HCT116 (cell line): ENCODE measurements around the gene GPR17. TPM values are rescaled to one million over a fixed set of nuclear protein-coding genes. Genes with fewer than 3 reads are reported as not detected.

Experiments used
- ATAC-seq: fragments of 200-7000 bp; cut with Tn5 transposase; 2 replicates; pipeline ENCODE4 v1.9.1; 2020; ENCODE audit warnings: mild to moderate bottlenecking, moderate library complexity
- BruUV-seq: library from RNA; stranded (reverse); fragments of 400-500 nt; replicated peaks from 2 replicates; lab custom pipeline; 2021; lab: Mats Ljungman, UMichigan
- CTCF ChIA-PET: fragments of 300-600 bp; sonication (Branson Sonifier 250); formaldehyde crosslinking; loops from one replicate; lab custom pipeline; 2021; ENCODE audit warnings: antibody characterized with exemption; lab: Charles Lee
- POLR2A ChIA-PET: fragments of 300-600, 350-600 bp; sonication (Branson Sonifier 250); formaldehyde crosslinking; loops from one replicate; lab custom pipeline; 2021; ENCODE audit warnings: antibody characterized with exemption; lab: Charles Lee
- RAD21 ChIA-PET, 2 experiments: fragments of 300-600 bp; sonication (Branson Sonifier 250); formaldehyde crosslinking; loops; one replicate each; lab custom pipeline; 2023; ENCODE audit warnings: low total read pairs in 2 of 2; ENCODE audit not compliant: uncharacterized antibody in 2 of 2, unreplicated experiment in 2 of 2, low non-redundant PET in 1 of 2; lab: Charles Lee
- DNase-seq: peaks from one replicate; pipeline ENCODE4 v3.0.0-alpha.2; 2010; ENCODE audit warnings: low read depth, low spot score
- H2AFZ ChIP-seq: fragments of 200-600 bp; shearing (Covaris generic), sonication (generic); 2 replicates; pipeline ENCODE4 v1.6.1; 2017; ENCODE audit warnings: low read depth, mixed run types, mixed read lengths, antibody characterized with exemption, low read length; ENCODE audit not compliant: poor library complexity, severe bottlenecking
- H3K27ac ChIP-seq: 2 replicates; pipeline ENCODE4 v1.5.1; 2012; ENCODE audit warnings: low read depth, low read length
- H3K27me3 ChIP-seq: fragments of 200-600 bp; sonication (generic); 2 replicates; pipeline ENCODE4 v1.6.1; 2016; ENCODE audit warnings: mixed run types, low read length, mixed read lengths; ENCODE audit not compliant: insufficient read depth
- H3K36me3 ChIP-seq, 2 experiments: fragments of 200-500 bp in 1 of 2; fragments of 200-600 bp in 1 of 2; sonication (Bioruptor generic) in 1 of 2; sonication (generic) in 1 of 2; 2 replicates each; pipeline versions ENCODE4 v1.5.1 to v1.6.1; 2014 to 2016; ENCODE audit warnings: low read length in 2 of 2, inconsistent platforms in 1 of 2, mixed read lengths in 1 of 2, mixed run types in 1 of 2; ENCODE audit not compliant: insufficient read depth in 2 of 2, control insufficient read depth in 1 of 2
- H3K4me1 ChIP-seq, 2 experiments: fragments of 200-600 bp in 1 of 2; sonication (generic) in 1 of 2; 2 replicates each; pipeline versions ENCODE4 v1.5.1 to v1.6.1; 2012 to 2017; ENCODE audit warnings: low read length in 2 of 2, inconsistent platforms in 1 of 2, mild to moderate bottlenecking in 1 of 2, mixed read lengths in 1 of 2, mixed run types in 1 of 2, moderate library complexity in 1 of 2; ENCODE audit not compliant: insufficient read depth in 2 of 2, control insufficient read depth in 1 of 2
- H3K4me2 ChIP-seq: fragments of 200-600 bp; sonication (generic); 2 replicates; pipeline ENCODE4 v1.6.1; 2017; ENCODE audit warnings: mixed run types, low read length, mixed read lengths
- H3K4me3 ChIP-seq, 2 experiments: fragments of 200-600 bp in 1 of 2; sonication (generic) in 1 of 2; replicated peaks in 1 of 2; 2 replicates each; pipeline ENCODE4 v1.5.1; 2011 to 2016; ENCODE audit warnings: low read length in 2 of 2, control low read depth in 1 of 2, low read depth in 1 of 2, mild to moderate bottlenecking in 1 of 2, mixed read lengths in 1 of 2, mixed run types in 1 of 2
- H3K79me2 ChIP-seq: fragments of 200-600 bp; sonication (generic); 2 replicates; pipeline ENCODE4 v1.6.1; 2017; ENCODE audit warnings: mild to moderate bottlenecking, mixed run types, low read length, moderate library complexity, mixed read lengths; ENCODE audit not compliant: insufficient read depth
- H3K9ac ChIP-seq: fragments of 200-600 bp; sonication (generic); 2 replicates; pipeline ENCODE4 v1.6.1; 2016; ENCODE audit warnings: low read length, mixed read lengths
- H3K9me2 ChIP-seq: fragments of 200-600 bp; sonication (generic), shearing (Covaris generic); 2 replicates; pipeline ENCODE4 v1.6.1; 2017; ENCODE audit warnings: mixed run types, mild to moderate bottlenecking, moderate library complexity; ENCODE audit not compliant: insufficient read depth
- H3K9me3 ChIP-seq, 2 experiments: fragments of 200-500 bp in 1 of 2; fragments of 200-600 bp in 1 of 2; sonication (Bioruptor generic) in 1 of 2; sonication (generic) in 1 of 2; 2 replicates each; pipeline ENCODE4 v1.6.1; 2014 to 2017; ENCODE audit warnings: low read length in 2 of 2, mixed read lengths in 2 of 2, inconsistent platforms in 1 of 2, low read depth in 1 of 2, mild to moderate bottlenecking in 1 of 2, mixed run types in 1 of 2, moderate library complexity in 1 of 2; ENCODE audit not compliant: control insufficient read depth in 1 of 2, insufficient read depth in 1 of 2
- H4K20me1 ChIP-seq: fragments of 200-600 bp; sonication (generic), shearing (Covaris generic); 2 replicates; pipeline ENCODE4 v1.6.1; 2017; ENCODE audit warnings: mixed run types, mild to moderate bottlenecking, moderate library complexity; ENCODE audit not compliant: insufficient read depth
- ELF1 ChIP-seq: IDR thresholded peaks from 2 replicates; pipeline ENCODE4 v1.6.1; 2012; ENCODE audit warnings: low read depth, borderline replicate concordance
- FOSL1 ChIP-seq: IDR thresholded peaks from 2 replicates; pipeline ENCODE4 v1.6.1; 2012; ENCODE audit warnings: low read depth
- JUND ChIP-seq: IDR thresholded peaks from 2 replicates; pipeline ENCODE4 v1.6.1; 2012
- POLR2A ChIP-seq: IDR thresholded peaks from 2 replicates; pipeline ENCODE4 v1.7.0; 2011; ENCODE audit warnings: borderline replicate concordance; ENCODE audit not compliant: insufficient read depth, insufficient read length; ENCODE audit errors: extremely low read depth
- POLR2AphosphoS5 ChIP-seq: IDR thresholded peaks from 2 replicates; pipeline ENCODE4 v1.6.1; 2011; ENCODE audit warnings: mild to moderate bottlenecking, low read depth, low read length, moderate library complexity
- RAD21 ChIP-seq: IDR thresholded peaks from 2 replicates; pipeline ENCODE4 v1.6.1; 2012; ENCODE audit warnings: low read depth, mild to moderate bottlenecking
- SRF ChIP-seq: IDR thresholded peaks from 2 replicates; pipeline ENCODE4 v1.6.1; 2012; ENCODE audit warnings: low read depth
- TCF7L2 ChIP-seq: IDR thresholded peaks from 2 replicates; pipeline ENCODE4 v1.7.0; 2011; ENCODE audit warnings: borderline replicate concordance, inconsistent platforms; ENCODE audit not compliant: insufficient read depth, insufficient read length; ENCODE audit errors: extremely low read depth
- ZFX ChIP-seq: fragments of 450-650 bp; IDR thresholded peaks from 2 replicates; pipeline ENCODE4 v1.6.1; 2017
- intact Hi-C: fragments of 100-400 bp; cut with micrococcal nuclease; formaldehyde crosslinking; loops from 2 replicates; pipeline ENCODE4 v1.10.0; 2022
- total RNA-seq: library from RNA; stranded (reverse); gene quantifications from one replicate; pipeline ENCODE4 v1.2.1, GENCODE V29; 2021; ENCODE audit not compliant: unreplicated experiment
- TF ChIP-seq, protein P1 (sequence below): IDR thresholded peaks from 2 replicates; pipeline ENCODE4 v1.6.1; 2012
- TF ChIP-seq, protein P2 (sequence below): IDR thresholded peaks from 2 replicates; pipeline ENCODE4 v1.6.1; 2011; ENCODE audit warnings: mild to moderate bottlenecking, low read length, moderate library complexity; ENCODE audit not compliant: insufficient replicate concordance; ENCODE audit errors: extremely low read depth
- TF ChIP-seq, protein P3 (sequence below): IDR thresholded peaks from 2 replicates; pipeline ENCODE4 v1.6.1; 2012; ENCODE audit warnings: low read depth
- TF ChIP-seq, protein P4 (sequence below), 3 experiments: fragments of 200-600 bp in 1 of 3; sonication (generic) in 1 of 3; IDR thresholded peaks in 2 of 3; conservative IDR thresholded peaks in 1 of 3; 2 replicates each; pipeline ENCODE4 v1.5.1; 2012 to 2017; ENCODE audit warnings: low read depth in 2 of 3, low read length in 2 of 3, antibody characterized with exemption in 1 of 3, borderline replicate concordance in 1 of 3, control low read depth in 1 of 3, mild to moderate bottlenecking in 1 of 3, mixed read lengths in 1 of 3, mixed run types in 1 of 3, moderate library complexity in 1 of 3; ENCODE audit not compliant: insufficient read depth in 1 of 3
- TF ChIP-seq, protein P5 (sequence below): IDR thresholded peaks from 2 replicates; pipeline ENCODE4 v1.6.1; 2012

Gene GPR17
- total RNA-seq, 1 experiment from 2014 or later, result not detected

DNA sequence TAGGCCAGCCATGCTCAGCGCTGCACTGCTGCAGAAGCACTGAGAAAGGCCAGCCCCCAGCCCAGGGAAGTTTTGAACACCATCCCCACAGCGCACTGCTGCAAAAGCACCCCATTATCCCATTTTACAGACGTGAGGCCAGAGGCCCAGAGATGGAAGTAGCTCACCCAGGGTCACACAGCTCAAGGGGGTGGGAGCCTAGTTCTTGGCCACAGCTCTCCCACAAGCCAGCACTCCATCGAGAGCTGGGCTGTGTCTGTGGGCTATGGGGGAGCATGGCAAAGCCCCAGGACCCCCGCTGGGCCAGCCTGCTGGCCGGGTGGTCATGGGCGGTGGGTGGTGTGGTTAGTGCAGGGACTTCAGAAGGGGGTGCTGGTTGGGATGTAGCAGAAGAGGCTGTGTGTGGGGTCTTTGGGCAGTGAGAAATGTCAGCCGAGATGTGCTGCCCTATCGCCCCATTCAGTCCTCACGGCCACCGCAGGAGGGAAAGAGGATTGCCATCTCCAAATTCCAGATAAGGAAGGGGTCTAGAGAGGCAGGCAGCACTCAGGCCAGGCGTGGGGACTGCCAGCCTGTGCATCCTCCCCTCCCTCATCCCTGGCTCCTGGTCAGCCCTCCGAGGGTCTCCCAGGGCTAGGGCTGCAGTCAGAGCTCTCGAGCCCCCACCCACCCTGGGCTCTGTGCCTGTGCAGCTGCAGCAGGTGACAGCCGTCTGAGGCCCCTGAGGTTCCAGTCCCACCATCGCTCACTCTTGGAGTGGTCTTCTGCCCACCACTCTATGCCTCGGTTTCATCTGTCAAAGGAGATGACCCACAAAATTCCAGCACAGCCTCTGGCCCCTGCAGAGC, 17.0 kb upstream of the GPR17 start:
- no peak for DNase-seq
- H3K27ac ChIP-seq, result no peak overlapping the region
- no peak overlapping the region for H3K4me3 ChIP-seq
- H3K27me3 ChIP-seq, result no peaks in the 10 kb centered on the region
- H3K9ac ChIP-seq, result no peak overlapping the region
- H3K4me2 ChIP-seq, result no peak overlapping the region
- POLR2A ChIA-PET, result no interaction called here
- H3K36me3 ChIP-seq, result no peaks in the 10 kb centered on the region
- H3K79me2 ChIP-seq, result no peaks in the 10 kb centered on the region
- CTCF ChIA-PET, result no interaction called here
- RAD21 ChIA-PET, result no interaction called here
- no TSS peak for BruUV-seq
- H2AFZ ChIP-seq, result no peak overlapping the region
- intact Hi-C loops, result no loop called here
- H4K20me1 ChIP-seq, result no peaks in the 10 kb centered on the region
- no peak for ATAC-seq
- peaks cover 0 to 6% of the 10 kb centered on the region in 2 experiments; a peak in 2 of 4 replicates for H3K4me1 ChIP-seq
- H3K9me3 ChIP-seq, result no peaks in the 10 kb centered on the region
- H3K9me2 ChIP-seq, result no peaks in the 10 kb centered on the region
- TF ChIP-seq, protein P1, sequence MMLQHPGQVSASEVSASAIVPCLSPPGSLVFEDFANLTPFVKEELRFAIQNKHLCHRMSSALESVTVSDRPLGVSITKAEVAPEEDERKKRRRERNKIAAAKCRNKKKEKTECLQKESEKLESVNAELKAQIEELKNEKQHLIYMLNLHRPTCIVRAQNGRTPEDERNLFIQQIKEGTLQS, result no peak
- no peak for TF ChIP-seq ELF1
- TF ChIP-seq, protein P2, sequence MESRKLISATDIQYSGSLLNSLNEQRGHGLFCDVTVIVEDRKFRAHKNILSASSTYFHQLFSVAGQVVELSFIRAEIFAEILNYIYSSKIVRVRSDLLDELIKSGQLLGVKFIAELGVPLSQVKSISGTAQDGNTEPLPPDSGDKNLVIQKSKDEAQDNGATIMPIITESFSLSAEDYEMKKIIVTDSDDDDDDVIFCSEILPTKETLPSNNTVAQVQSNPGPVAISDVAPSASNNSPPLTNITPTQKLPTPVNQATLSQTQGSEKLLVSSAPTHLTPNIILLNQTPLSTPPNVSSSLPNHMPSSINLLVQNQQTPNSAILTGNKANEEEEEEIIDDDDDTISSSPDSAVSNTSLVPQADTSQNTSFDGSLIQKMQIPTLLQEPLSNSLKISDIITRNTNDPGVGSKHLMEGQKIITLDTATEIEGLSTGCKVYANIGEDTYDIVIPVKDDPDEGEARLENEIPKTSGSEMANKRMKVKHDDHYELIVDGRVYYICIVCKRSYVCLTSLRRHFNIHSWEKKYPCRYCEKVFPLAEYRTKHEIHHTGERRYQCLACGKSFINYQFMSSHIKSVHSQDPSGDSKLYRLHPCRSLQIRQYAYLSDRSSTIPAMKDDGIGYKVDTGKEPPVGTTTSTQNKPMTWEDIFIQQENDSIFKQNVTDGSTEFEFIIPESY, result no peak
- no peak for TF ChIP-seq TCF7L2
- TF ChIP-seq, protein P3, sequence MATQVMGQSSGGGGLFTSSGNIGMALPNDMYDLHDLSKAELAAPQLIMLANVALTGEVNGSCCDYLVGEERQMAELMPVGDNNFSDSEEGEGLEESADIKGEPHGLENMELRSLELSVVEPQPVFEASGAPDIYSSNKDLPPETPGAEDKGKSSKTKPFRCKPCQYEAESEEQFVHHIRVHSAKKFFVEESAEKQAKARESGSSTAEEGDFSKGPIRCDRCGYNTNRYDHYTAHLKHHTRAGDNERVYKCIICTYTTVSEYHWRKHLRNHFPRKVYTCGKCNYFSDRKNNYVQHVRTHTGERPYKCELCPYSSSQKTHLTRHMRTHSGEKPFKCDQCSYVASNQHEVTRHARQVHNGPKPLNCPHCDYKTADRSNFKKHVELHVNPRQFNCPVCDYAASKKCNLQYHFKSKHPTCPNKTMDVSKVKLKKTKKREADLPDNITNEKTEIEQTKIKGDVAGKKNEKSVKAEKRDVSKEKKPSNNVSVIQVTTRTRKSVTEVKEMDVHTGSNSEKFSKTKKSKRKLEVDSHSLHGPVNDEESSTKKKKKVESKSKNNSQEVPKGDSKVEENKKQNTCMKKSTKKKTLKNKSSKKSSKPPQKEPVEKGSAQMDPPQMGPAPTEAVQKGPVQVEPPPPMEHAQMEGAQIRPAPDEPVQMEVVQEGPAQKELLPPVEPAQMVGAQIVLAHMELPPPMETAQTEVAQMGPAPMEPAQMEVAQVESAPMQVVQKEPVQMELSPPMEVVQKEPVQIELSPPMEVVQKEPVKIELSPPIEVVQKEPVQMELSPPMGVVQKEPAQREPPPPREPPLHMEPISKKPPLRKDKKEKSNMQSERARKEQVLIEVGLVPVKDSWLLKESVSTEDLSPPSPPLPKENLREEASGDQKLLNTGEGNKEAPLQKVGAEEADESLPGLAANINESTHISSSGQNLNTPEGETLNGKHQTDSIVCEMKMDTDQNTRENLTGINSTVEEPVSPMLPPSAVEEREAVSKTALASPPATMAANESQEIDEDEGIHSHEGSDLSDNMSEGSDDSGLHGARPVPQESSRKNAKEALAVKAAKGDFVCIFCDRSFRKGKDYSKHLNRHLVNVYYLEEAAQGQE, result no peak
- TF ChIP-seq RAD21, result no peak
- TF ChIP-seq, protein P4, sequence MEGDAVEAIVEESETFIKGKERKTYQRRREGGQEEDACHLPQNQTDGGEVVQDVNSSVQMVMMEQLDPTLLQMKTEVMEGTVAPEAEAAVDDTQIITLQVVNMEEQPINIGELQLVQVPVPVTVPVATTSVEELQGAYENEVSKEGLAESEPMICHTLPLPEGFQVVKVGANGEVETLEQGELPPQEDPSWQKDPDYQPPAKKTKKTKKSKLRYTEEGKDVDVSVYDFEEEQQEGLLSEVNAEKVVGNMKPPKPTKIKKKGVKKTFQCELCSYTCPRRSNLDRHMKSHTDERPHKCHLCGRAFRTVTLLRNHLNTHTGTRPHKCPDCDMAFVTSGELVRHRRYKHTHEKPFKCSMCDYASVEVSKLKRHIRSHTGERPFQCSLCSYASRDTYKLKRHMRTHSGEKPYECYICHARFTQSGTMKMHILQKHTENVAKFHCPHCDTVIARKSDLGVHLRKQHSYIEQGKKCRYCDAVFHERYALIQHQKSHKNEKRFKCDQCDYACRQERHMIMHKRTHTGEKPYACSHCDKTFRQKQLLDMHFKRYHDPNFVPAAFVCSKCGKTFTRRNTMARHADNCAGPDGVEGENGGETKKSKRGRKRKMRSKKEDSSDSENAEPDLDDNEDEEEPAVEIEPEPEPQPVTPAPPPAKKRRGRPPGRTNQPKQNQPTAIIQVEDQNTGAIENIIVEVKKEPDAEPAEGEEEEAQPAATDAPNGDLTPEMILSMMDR (IDR thresholded peaks at IDR 0.05 in 2 of 3, conservative IDR thresholded peaks at IDR 0.05 in 1 of 3; ENCODE audit: borderline replicate concordance in 1 of 3, insufficient read depth in 1 of 3, low read depth in 2 of 3, low read length in 2 of 3), result no peak
- no peak for TF ChIP-seq FOSL1
- no peak for TF ChIP-seq JUND
- TF ChIP-seq POLR2A, result no peak
- no peak for TF ChIP-seq POLR2AphosphoS5
- TF ChIP-seq SRF, result no peak
- TF ChIP-seq, protein P5, sequence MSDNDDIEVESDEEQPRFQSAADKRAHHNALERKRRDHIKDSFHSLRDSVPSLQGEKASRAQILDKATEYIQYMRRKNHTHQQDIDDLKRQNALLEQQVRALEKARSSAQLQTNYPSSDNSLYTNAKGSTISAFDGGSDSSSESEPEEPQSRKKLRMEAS, result no peak
- no peak for TF ChIP-seq ZFX
